Ovary (tissue), 9 donors: ENCODE measurements around the gene GRID1. TPM values are rescaled to one million over a fixed set of nuclear protein-coding genes. Genes with fewer than 3 reads are reported as not detected.

Experiments
- DNase-seq, 5 donors: peaks; one replicate each; pipeline ENCODE4 v3.0.0-alpha.2; 2019 to 2020
- H3K27ac ChIP-seq, 2 donors: fragments of 200-600 bp; one replicate each; pipeline versions ENCODE4 v1.5.1 to v1.8.0; 2019 to 2022
- H3K27me3 ChIP-seq: fragments of 200-600 bp; one replicate; pipeline ENCODE4 v1.8.0; 2022
- H3K36me3 ChIP-seq: fragments of 200-600 bp; sonication (generic); one replicate; pipeline ENCODE4 v1.5.1; 2019
- H3K4me1 ChIP-seq: one replicate; pipeline ENCODE4 v1.8.1; 2013; ENCODE audit warnings: mild to moderate bottlenecking, moderate library complexity; ENCODE audit not compliant: insufficient read depth
- H3K4me3 ChIP-seq: fragments of 200-600 bp; sonication (generic); one replicate; pipeline ENCODE4 v1.5.1; 2017
- H3K9me3 ChIP-seq, 2 donors: fragments of 200-600 bp in 1 of 2; sonication (generic) in 1 of 2; one replicate each; pipeline versions ENCODE4 v1.5.1 to v1.8.1; 2013 to 2019; ENCODE audit warnings: mild to moderate bottlenecking in 1 of 2, moderate library complexity in 1 of 2
- CTCF ChIP-seq, 3 donors: fragments of 450-650 bp in 2 of 3; fragments of 200-600 bp in 1 of 3; IDR thresholded peaks; one replicate each; pipeline versions ENCODE4 v1.5.1 to v1.8.0; 2016 to 2022; ENCODE audit warnings: antibody characterized with exemption in 3 of 3, mild to moderate bottlenecking in 1 of 3
- EP300 ChIP-seq: sonication (generic); formaldehyde crosslinking; IDR thresholded peaks from one replicate; pipeline ENCODE4 v1.6.1; 2017; ENCODE audit warnings: antibody characterized with exemption
- POLR2A ChIP-seq: fragments of 450-650 bp; IDR thresholded peaks from one replicate; pipeline ENCODE4 v1.6.1; 2017; ENCODE audit warnings: antibody characterized with exemption, mild to moderate bottlenecking, moderate library complexity
- WGBS, 3 donors: extraction: QIAGEN DNeasy Blood & Tissue Kit in 1 of 3; methylation state at CpG; one replicate each; pipeline versions ENCODE4 v1.1.5 to v1.1.7; 2013 to 2017; 5-methylcytosine and 5-hydroxymethylcytosine counted together
- intact Hi-C, 4 donors: fragments of 100-400 bp; cut with DNase I; formaldehyde crosslinking; loops; one replicate each; pipeline versions ENCODE4 v1.11.0 to v1.15.1; 2022 to 2023
- polyA plus RNA-seq, 2 donors: library from polyadenylated mRNA; stranded (reverse); fragments of 200-250 nt in 1 of 2; fragments of 350-450 nt in 1 of 2; fragmentation: Illumina TruSeq in 1 of 2; extraction: RNeasy Lipid Tissue Mini Kit (QIAGEN cat#74804) in 1 of 2; gene quantifications; one replicate each; pipeline ENCODE4 v1.2.3, GENCODE V29; 2013 to 2014
- total RNA-seq, 7 donors: library from RNA; depleted of rRNA in 2 of 7; stranded (reverse); fragments of >200 nt in 2 of 7; fragmentation: NEBNext Ultra II Directional in 3 of 7; extraction: Animal tissue kit (Norgen Biotek cat#: 25700) in 3 of 7; gene quantifications; one replicate each; pipeline versions ENCODE4 v1.1.0 to v1.2.4, GENCODE V29; 2016 to 2023
- donor health status: DM: no; HTN: no; CAD: no; lungs with moderate emphysema.
- donor health status: DM: no; HTN: no; CAD: no.
- donor health status: Bipolar disorder and iron deficiency.
- donor health status: DM: yes; HTN: yes; CAD: no.
- donor health status: DM: no; HTN: no; CAD: no.
- donor health status: DM: yes; HTN: yes; CAD: no.

GRID1 gene
- total and polyA plus RNA-seq, 9 donors: 0.57 to 6.2 (median 1.8) TPM

- intact Hi-C loops: no loop called here
- no peaks in the 10 kb centered on the region for H3K27me3 ChIP-seq
These were observed 101.2 kb downstream of the GRID1 start for GRCh38 chr10:86265236-86265894.

GRCh38 chr10:86264481-86265231 lies 101.9 kb downstream of the GRID1 start:
- intact Hi-C loops: no loop called here
- Histone ChIP-seq H3K4me3 (no peak overlapping the region), H3K36me3 (no peaks in the 10 kb centered on the region), H3K9me3 (no peaks in the 10 kb centered on the region), H3K27me3 (no peaks in the 10 kb centered on the region), H3K27ac (no peak overlapping the region), H3K4me1 (no peaks in the 10 kb centered on the region)
- 56 to 74% (median 73%) methylated on average over 14 of the region's 14 CpGs for WGBS, 3 donors
- no peak for DNase-seq
- no peak for TF ChIP-seq EP300
- no peak for TF ChIP-seq CTCF (IDR thresholded peaks at IDR 0.05)
- no peak for TF ChIP-seq POLR2A

More at GRCh38 chr10:86265236-86265894, 101.2 kb downstream of the GRID1 start:
- Histone ChIP-seq H3K4me3 (no peak overlapping the region), H3K36me3 (no peaks in the 10 kb centered on the region), H3K4me1 (no peaks in the 10 kb centered on the region), H3K9me3 (no peaks in the 10 kb centered on the region), H3K27ac (no peak overlapping the region)
- no peak for DNase-seq
- WGBS, 3 donors: 65 to 78% (median 72%) methylated on average over 8 of the region's 8 CpGs
- TF ChIP-seq CTCF (IDR thresholded peaks at IDR 0.05): no peak
- TF ChIP-seq POLR2A: no peak

DNA sequence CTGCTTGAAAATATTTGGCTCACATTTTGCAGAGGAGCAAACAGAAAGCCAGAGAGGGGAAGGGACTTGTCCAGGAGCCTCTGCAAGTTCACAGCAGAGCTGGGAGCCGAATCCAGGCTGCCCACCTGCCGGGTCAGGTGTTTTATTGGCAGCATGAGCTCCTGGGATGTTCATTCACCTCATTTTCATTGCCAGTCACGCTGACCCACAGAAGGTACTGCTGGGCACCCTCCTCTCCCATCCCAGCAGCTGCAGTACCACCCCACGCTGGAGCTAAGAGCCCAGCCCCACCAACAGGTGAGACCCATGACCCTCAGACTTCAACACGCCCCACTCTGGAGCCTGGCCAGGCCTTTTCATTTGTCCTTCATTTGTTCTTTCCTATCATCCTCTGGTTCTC lies 102.7 kb downstream of the GRID1 start:
- Histone ChIP-seq H3K9me3 (no peaks in the 10 kb centered on the region), H3K36me3 (no peaks in the 10 kb centered on the region), H3K4me1 (no peaks in the 10 kb centered on the region), H3K27ac (no peak overlapping the region), H3K27me3 (no peaks in the 10 kb centered on the region), H3K4me3 (no peak overlapping the region)
- no peak for DNase-seq
- WGBS, 3 donors: 69 to 76% (median 71%) methylated on average over 5 of the region's 5 CpGs
- no peak for TF ChIP-seq POLR2A
- TF ChIP-seq EP300: no peak
- TF ChIP-seq CTCF (IDR thresholded peaks at IDR 0.05): no peak
- intact Hi-C loops: no loop called here

DNA sequence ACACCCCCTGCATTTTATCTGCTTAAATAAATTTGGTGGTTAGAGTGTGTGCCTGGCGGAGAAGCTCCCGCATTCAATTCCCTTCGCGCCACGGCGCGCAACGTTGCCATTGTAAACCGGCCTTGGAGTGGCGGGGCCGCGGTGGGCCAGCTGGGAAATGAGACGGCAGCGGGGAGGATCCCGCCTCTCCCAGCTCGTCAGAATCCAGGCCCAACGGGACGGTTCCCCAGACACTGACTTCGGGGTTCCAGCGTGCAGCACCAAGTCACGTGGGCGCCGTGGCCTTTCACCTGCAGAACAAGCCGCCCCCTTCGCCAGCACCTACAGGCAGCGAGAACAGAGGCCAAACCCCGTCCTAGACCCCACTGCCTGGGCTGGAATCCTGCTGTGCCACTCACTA lies 103.4 kb downstream of the GRID1 start:
- Histone ChIP-seq H3K9me3 (no peaks in the 10 kb centered on the region), H3K27ac (no peak overlapping the region), H3K4me3 (no peak overlapping the region), H3K27me3 (no peaks in the 10 kb centered on the region), H3K36me3 (no peaks in the 10 kb centered on the region), H3K4me1 (no peaks in the 10 kb centered on the region)
- no peak for DNase-seq
- TF ChIP-seq CTCF (IDR thresholded peaks at IDR 0.05) (no peak), POLR2A (no peak), EP300 (no peak)
- intact Hi-C loops: no loop called here
- WGBS, 3 donors: 27 to 41% (median 31%) methylated on average over 27 of the region's 27 CpGs
